ENCODE results near the gene UBE3C. TPM values are rescaled to one million over a fixed set of nuclear protein-coding genes. Genes with fewer than 3 reads are reported as not detected.
A peak's percentile ranks its signal among the peaks of the same experiment; 100 is the strongest.

Gene UBE3C
- total and polyA plus RNA-seq, 9 of the 15 experiments (the other 6 are each of a cell fraction or from before 2014, with no cell fraction given) = 9.6 to 91.7 (median 75.4) TPM

DNA sequence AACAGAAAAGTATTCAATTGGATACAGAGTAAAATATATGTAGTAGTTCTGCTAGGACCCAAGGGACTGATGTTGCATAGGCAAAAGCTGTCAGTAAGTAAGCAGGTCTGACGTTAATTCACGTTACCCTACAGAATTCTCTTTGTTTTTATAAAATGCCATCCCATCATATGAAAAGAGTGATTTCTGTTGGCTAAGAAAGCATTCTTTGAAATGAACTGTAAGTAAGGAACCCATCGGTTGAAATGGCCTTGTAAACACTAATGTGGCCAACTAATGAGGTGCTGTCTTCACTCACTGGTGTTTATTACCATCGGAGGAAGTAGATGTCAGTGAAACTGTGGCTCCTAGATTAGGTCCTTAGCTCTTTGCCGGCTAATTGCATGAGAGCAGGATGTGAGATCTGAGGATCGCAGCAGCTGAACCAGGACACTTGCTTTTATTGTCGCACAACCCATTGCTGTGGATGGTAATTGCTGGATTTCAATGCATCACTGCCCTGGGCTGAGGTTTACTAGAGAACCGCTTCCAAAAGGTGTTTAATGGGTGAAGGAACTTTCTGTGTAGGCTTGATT is 49.5 kb downstream of the UBE3C start:
- TSS peak; percentile 10 for BruUV-seq (replicated peaks)

DNA sequence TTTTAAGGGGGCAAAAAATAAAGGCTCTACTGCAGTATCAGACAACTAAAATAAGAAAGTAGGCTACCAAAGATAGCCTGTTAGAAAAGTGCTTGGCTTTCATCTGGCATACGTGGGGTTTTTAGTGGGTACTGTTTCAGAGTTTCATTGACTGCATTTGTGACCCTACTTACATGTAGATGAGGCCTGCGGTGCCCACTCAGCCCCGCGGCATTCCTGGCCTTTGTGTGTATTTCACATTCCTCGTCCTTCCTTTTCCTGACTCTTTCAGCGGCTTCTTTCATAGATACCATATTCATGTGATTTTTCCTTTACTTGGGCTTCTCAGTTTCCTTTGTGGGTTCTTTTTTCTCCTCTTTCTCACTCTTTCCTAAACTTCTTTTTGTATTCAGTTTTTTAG is 50.7 kb downstream of the UBE3C start:
- Histone ChIP-seq H3K9ac (ENCODE audit: insufficient read depth in 1 of 2, low read depth in 2 of 2, low read length in 2 of 2) (no peak overlapping the region), H3K27me3 (ENCODE audit: control insufficient read depth in 2 of 2, insufficient read depth in 2 of 2, low read length in 2 of 2) (no peaks in the 10 kb centered on the region), H3K9me3 (replicated peaks; ENCODE audit: control insufficient read depth, insufficient read depth, low read depth, low read length) (no peaks in the 10 kb centered on the region), H2AFZ (ENCODE audit: low read depth, low read length) (no peak overlapping the region), H3K4me2 (ENCODE audit: insufficient read depth, low read length) (no peak overlapping the region), H3K36me3 (ENCODE audit: control insufficient read depth, insufficient read depth, low read length) (peaks cover 97% of the 10 kb centered on the region), H4K20me1 (replicated peaks; ENCODE audit: control insufficient read depth, insufficient read depth, low read length) (0 out of 2 replicates have a peak, but pooled peaks cover 5% of the 10 kb centered on the region), H3K79me2 (ENCODE audit: control insufficient read depth, insufficient read depth, low read length) (peaks cover 7% of the 10 kb centered on the region; the same call in 1 of the 3 replicates), H3K4me1 (replicated peaks in 1 of 2; ENCODE audit: control insufficient read depth in 2 of 2, insufficient read depth in 2 of 2, low read length in 2 of 2) (no peaks in the 10 kb centered on the region), H3K27ac (ENCODE audit: extremely low read depth, low read depth, low read length) (no peak overlapping the region), H3K4me3 (no peak overlapping the region), H3K9me1 (ENCODE audit: control insufficient read depth, insufficient read depth, low read length) (no peaks in the 10 kb centered on the region)
- DNase-seq (ENCODE audit: extremely low read depth in 1 of 4, low spot score in 3 of 4) (no peak), FAIRE-seq (no peak), ATAC-seq (no peak)
- in situ Hi-C loops (cut with MboI) = no loop called here
- POLR2A ChIA-PET = interaction anchor here (0.6 kb wide), 2 partner anchors 8 to 1620 kb away, joined by 3 read pairs; no protein-coding TSS in a partner anchor
- WGBS (ENCODE audit: insufficient coverage, low coverage, missing lambda C conversion rate) = 96% methylated on average over 6 of the region's 6 CpGs
- CTCF ChIA-PET (ENCODE audit: low intra/inter-chr PET ratio) = no interaction called here
- no TSS peak for BruUV-seq (replicated peaks)
- TF ChIP-seq LCOR (CRISPR knock-in tag; IDR thresholded peaks at IDR 0.05) (no peak), RBM22 (IDR thresholded peaks at IDR 0.05; ENCODE audit: low read depth, low read length, poor library complexity, severe bottlenecking) (no peak), NR3C1 (CRISPR knock-in tag; IDR thresholded peaks at IDR 0.05) (no peak), ZZZ3 (IDR thresholded peaks at IDR 0.05) (0 out of 2 replicates have a peak, but pooled peaks have one; percentile 22)
- intact Hi-C loops (cut with micrococcal nuclease) = no loop called here

More for the DNA sequence above, 49.5 kb downstream of the UBE3C start:
- TF ChIP-seq FOXM1 (IDR thresholded peaks at IDR 0.05; ENCODE audit: low read depth) (no peak), FOXM1 (CRISPR knock-in tag; IDR thresholded peaks at IDR 0.05; ENCODE audit: low read depth) (no peak), POLR2AphosphoS5 (IDR thresholded peaks at IDR 0.05; ENCODE audit: control insufficient read depth, insufficient read depth, low read depth, low read length) (0 out of 2 replicates have a peak, but pooled peaks have one; percentile 33), SRSF7 (optimal IDR thresholded peaks at IDR 0.05; ENCODE audit: low read depth, low read length) (no peak), PTBP1 (IDR thresholded peaks at IDR 0.05; ENCODE audit: low read depth, low read length) (no peak)
- ChIA-PET POLR2A (no interaction called here), CTCF (ENCODE audit: low intra/inter-chr PET ratio) (no interaction called here)
- H3K27me3 ChIP-seq (ENCODE audit: control insufficient read depth in 2 of 2, insufficient read depth in 2 of 2, low read length in 2 of 2) = no peaks in the 10 kb centered on the region
- 0 out of 2 replicates have a peak, but pooled peaks cover 5% of the 10 kb centered on the region for H4K20me1 ChIP-seq (replicated peaks; ENCODE audit: control insufficient read depth, insufficient read depth, low read length)
- intact Hi-C loops (cut with micrococcal nuclease) (no loop called here), in situ Hi-C loops (cut with MboI) (no loop called here)
- H3K4me2 ChIP-seq (ENCODE audit: insufficient read depth, low read length) = no peak overlapping the region
- H3K9me1 ChIP-seq (ENCODE audit: control insufficient read depth, insufficient read depth, low read length) = no peaks in the 10 kb centered on the region
- peaks cover 97% of the 10 kb centered on the region for H3K36me3 ChIP-seq (ENCODE audit: control insufficient read depth, insufficient read depth, low read length)
- no peaks in the 10 kb centered on the region for H3K4me1 ChIP-seq (replicated peaks in 1 of 2; ENCODE audit: control insufficient read depth in 2 of 2, insufficient read depth in 2 of 2, low read length in 2 of 2)
- H3K9me3 ChIP-seq (replicated peaks; ENCODE audit: control insufficient read depth, insufficient read depth, low read depth, low read length) = no peaks in the 10 kb centered on the region
- no peak for DNase-seq (ENCODE audit: extremely low read depth in 1 of 4, low spot score in 3 of 4)
- no peak overlapping the region for H2AFZ ChIP-seq (ENCODE audit: low read depth, low read length)
- 93% methylated on average over 8 of the region's 8 CpGs for WGBS (ENCODE audit: insufficient coverage, low coverage, missing lambda C conversion rate)
- no peak overlapping the region for H3K4me3 ChIP-seq
- no peak for ATAC-seq
- no peak overlapping the region for H3K9ac ChIP-seq (ENCODE audit: insufficient read depth in 1 of 2, low read depth in 2 of 2, low read length in 2 of 2)
- H3K27ac ChIP-seq (ENCODE audit: extremely low read depth, low read depth, low read length) = no peak overlapping the region
- no peak for FAIRE-seq
- peaks cover 7% of the 10 kb centered on the region; the same call in 1 of the 3 replicates for H3K79me2 ChIP-seq (ENCODE audit: control insufficient read depth, insufficient read depth, low read length)

Data from K562 (cell line).